NCI-H748 treated with DMSO at 0.1 percent for 48 hours (cell line): ENCODE results near the gene CYP4F22.
A peak's percentile ranks its signal among the peaks of the same experiment; 100 is the strongest.
"Not testable (repeated sequence)": the region's sequence is repeated elsewhere in the genome, so short reads cannot be mapped to it uniquely, and the experiment has no call there.

Source experiments
- DNase-seq: peaks from one replicate; lab custom pipeline; 2025; lab: John Stamatoyannopoulos, UW

CYP4F22 gene

GRCh38 chr19:15576526-15577156 lies 68.3 kb downstream of the CYP4F22 start:
- no peak for DNase-seq

DNA sequence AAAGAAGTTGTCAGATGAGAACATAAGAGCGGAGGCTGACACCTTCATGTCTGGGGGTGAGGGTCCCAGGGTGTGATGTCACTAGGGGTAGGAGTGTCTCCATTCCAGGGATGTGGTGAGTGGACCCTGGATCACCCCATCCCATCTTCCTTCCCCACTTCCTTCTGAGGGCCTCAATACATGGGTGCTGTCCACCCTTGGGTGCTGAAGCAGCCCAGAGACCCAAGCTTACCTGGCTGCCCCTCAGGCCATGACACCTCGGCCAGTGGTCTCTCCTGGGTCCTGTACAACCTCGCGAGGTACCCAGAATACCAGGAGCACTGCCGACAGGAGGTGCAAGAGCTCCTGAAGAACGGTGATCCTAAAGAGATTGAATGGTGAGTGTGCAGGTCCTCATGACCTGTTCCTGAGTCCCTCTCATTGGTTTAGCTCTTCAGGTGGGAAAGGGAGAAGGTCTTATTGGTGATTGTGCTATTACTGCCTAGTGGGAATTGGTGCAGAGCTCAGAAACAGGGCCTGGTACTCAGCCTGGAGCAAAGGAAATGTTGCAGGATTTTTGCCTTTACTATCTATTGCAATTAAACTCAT lies 69.0 kb downstream of the CYP4F22 start:
- no peak for DNase-seq

GRCh38 chr19:15583346-15583745 lies 75.0 kb downstream of the CYP4F22 start:
- no peak for DNase-seq

DNA sequence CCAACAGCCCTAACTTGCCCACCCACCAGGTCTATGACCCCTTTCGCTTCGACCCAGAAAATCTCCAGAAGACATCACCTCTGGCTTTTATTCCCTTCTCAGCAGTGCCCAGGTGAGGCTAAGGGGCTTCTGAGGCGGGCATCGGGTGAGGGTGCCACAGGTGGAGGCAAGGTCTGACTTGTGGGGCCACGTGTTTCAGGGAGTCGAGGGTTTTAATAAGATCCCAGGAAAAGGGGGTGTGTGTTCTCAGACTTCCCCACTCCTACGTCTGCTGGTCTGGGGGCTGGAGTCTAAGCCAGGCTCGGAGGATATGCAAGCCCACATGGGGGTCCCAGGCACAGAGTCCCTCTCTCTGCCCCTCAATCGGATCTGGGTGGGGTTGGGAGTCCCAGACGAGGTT lies 75.8 kb downstream of the CYP4F22 start:
- no peak for DNase-seq

- DNase-seq: peak; percentile 4
Measured at GRCh38 chr19:15584541-15585115, 76.3 kb downstream of the CYP4F22 start.

DNA sequence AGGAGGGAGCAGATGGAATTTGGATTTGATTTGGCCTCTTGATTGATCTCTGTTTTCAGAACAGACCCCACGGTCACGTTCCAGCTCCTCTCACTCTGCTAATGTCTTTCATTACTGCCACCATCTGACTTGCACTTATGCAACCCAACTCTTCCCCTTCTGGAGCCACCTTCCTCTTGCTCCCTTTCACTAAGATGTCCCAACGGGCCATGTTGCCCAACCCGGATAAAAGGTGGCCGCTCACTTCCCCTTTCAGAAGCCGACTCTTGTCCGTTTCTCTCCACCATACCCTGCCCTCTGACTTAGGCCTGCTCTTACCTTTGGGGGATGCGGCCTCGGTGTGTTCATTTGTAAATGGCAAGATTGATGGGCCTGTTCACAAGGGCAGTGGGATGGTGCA lies 79.3 kb downstream of the CYP4F22 start:
- DNase-seq: no peak

- no peak for DNase-seq
Measured at GRCh38 chr19:15588265-15588664, 79.9 kb downstream of the CYP4F22 start.

DNA sequence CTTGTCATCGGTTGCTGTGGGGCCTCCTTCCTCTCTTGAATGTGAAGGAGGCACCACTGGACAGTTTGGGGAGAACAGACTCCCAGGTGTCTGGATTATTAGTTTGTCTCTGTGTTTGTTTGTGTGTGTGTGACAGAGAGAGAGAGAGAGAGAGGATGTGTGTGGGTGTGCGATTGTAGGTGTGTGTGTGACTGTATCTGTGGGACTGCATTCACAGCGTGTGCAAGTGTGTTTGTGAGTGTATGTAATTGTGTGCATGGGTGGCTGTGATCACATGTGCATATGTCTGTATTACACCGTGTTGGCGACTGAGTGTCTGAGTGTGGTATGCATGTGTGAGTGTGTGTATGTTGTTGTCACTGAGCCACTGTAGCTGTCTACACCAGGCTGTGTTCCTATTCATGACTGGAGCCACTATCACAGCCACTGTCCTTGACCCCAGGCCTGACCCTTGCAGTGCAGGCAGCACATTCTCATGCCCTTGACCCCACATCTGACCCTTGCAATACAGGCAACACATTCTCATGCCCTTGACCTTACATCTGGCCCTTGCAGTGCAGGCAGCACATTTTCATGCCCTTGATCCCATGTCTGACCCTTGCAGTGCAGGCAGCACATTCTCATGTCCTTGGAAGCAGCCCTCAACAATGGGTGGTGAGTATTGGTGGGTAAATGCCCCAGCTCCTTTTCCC lies 81.6 kb downstream of the CYP4F22 start:
- DNase-seq: no peak

- DNase-seq: no peak
Measured at GRCh38 chr19:15591796-15592195, 83.5 kb downstream of the CYP4F22 start.

GRCh38 chr19:15592506-15592905 lies 84.2 kb downstream of the CYP4F22 start:
- DNase-seq: not testable (repeated sequence)

DNA sequence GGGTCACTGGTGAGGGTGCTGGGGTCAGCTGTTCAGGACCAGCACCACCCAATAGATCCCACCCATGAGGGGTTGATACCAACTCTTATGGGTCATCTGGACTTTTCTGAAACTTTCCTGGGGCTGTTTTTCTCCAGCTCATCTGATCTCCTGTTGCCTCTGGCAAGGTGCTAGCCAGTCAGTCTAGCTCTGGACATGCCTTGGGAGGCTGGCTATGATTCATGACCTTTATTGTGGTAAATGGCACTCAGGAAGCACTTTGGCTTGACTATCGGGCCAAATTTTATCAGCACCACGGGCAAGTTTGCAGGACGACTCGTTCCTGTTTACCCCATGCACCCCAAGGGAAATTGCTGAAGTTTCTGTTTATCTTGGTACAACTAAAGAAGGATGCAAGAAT lies 85.4 kb downstream of the CYP4F22 start:
- DNase-seq: not testable (repeated sequence)

GRCh38 chr19:15595069-15595468 lies 86.7 kb downstream of the CYP4F22 start:
- no peak for DNase-seq
